GM12801 (cell line): ENCODE data around the gene LONP1.

Source experiments
- CTCF ChIP-seq: IDR thresholded peaks from one replicate; pipeline ENCODE4 v1.5.1; 2011; ENCODE audit warnings: control low read depth; ENCODE audit not compliant: insufficient read length; ENCODE audit errors: extremely low read depth

Gene LONP1

GRCh38 chr19:5706876-5707573, 12.9 kb downstream of the LONP1 start:
- TF ChIP-seq CTCF = no peak

GRCh38 chr19:5705552-5705951, 14.4 kb downstream of the LONP1 start:
- no peak for TF ChIP-seq CTCF

- TF ChIP-seq CTCF = no peak
These were observed 15.8 kb downstream of the LONP1 start for GRCh38 chr19:5703819-5704818.

- no peak for TF ChIP-seq CTCF
These were observed 19.4 kb downstream of the LONP1 start for GRCh38 chr19:5700455-5701092.

- no peak for TF ChIP-seq CTCF
These were observed 21.1 kb downstream of the LONP1 start for GRCh38 chr19:5698635-5699422.

GRCh38 chr19:5697890-5698634, 21.9 kb downstream of the LONP1 start:
- no peak for TF ChIP-seq CTCF
